Right lobe of liver (tissue), 6 donors: ENCODE results near the gene TMEM179. TPM values are rescaled to one million over a fixed set of nuclear protein-coding genes. Genes with fewer than 3 reads are reported as not detected.

Source experiments
- ATAC-seq, 4 donors: fragments of 200-7000 bp; cut with Tn5 transposase; one replicate each; pipeline ENCODE4 v1.9.1; 2020; ENCODE audit warnings: mild to moderate bottlenecking in 4 of 4, moderate library complexity in 4 of 4
- DNase-seq, 3 donors: peaks; one replicate each; pipeline ENCODE4 v3.0.0-alpha.2; 2020
- H3K27ac ChIP-seq, 3 donors: fragments of 200-600 bp; one replicate each; pipeline ENCODE4 v1.8.0; 2022
- H3K27me3 ChIP-seq, 2 donors: fragments of 200-600 bp; one replicate each; pipeline ENCODE4 v1.8.0; 2022
- H3K36me3 ChIP-seq, 4 donors: fragments of 200-600 bp; sonication (generic) in 1 of 4; one replicate each; pipeline versions ENCODE4 v1.5.1 to v1.8.0; 2017 to 2022; ENCODE audit warnings: control low read depth in 1 of 4
- H3K4me1 ChIP-seq, 4 donors: fragments of 200-600 bp; sonication (generic) in 1 of 4; one replicate each; pipeline versions ENCODE4 v1.5.1 to v1.8.0; 2017 to 2022; ENCODE audit warnings: control low read depth in 1 of 4
- H3K4me3 ChIP-seq, 3 donors: fragments of 200-600 bp; one replicate each; pipeline ENCODE4 v1.8.0; 2022
- H3K9me3 ChIP-seq, 4 donors: fragments of 200-600 bp; sonication (generic) in 1 of 4; one replicate each; pipeline versions ENCODE4 v1.5.1 to v1.8.0; 2017 to 2022; ENCODE audit warnings: control low read depth in 1 of 4
- CTCF ChIP-seq, 4 donors: fragments of 200-600 bp in 3 of 4; fragments of 450-650 bp in 1 of 4; IDR thresholded peaks; one replicate each; pipeline versions ENCODE4 v1.5.1 to v1.8.0; 2016 to 2022; ENCODE audit warnings: antibody characterized with exemption in 4 of 4, mild to moderate bottlenecking in 2 of 4
- POLR2A ChIP-seq: fragments of 450-650 bp; IDR thresholded peaks from one replicate; pipeline ENCODE4 v1.6.1; 2017; ENCODE audit warnings: antibody characterized with exemption, mild to moderate bottlenecking
- WGBS: methylation state at CpG from one replicate; pipeline ENCODE4 v1.1.6; 2018; ENCODE audit warnings: low coverage, low lambda C conversion rate; ENCODE audit not compliant: insufficient coverage; ENCODE audit errors: missing lambda C conversion rate; 5-methylcytosine and 5-hydroxymethylcytosine counted together
- intact Hi-C, 2 donors: fragments of 100-400 bp; cut with DNase I; formaldehyde crosslinking; loops; one replicate each; pipeline versions ENCODE4 v1.11.2 to v1.14.1; 2022
- total RNA-seq, 6 experiments: library from RNA; depleted of rRNA in 2 of 6; stranded (reverse); fragments of >200 nt in 2 of 6; fragmentation: NEBNext Ultra II Directional in 3 of 6; extraction: Animal tissue kit (Norgen Biotek cat#: 25700) in 3 of 6; gene quantifications; one replicate each; pipeline versions ENCODE4 v1.1.0 to v1.2.4, GENCODE V29; 2016 to 2023
- donor health status: DM: no; HTN: yes; CAD: no.
- donor health status: DM: no; HTN: no; CAD: no.
- donor health status: DM: no; HTN: no; CAD: no.
- donor health status: DM: no; HTN: yes; CAD: no.
- donor health status: DM: no; HTN: yes; CAD: no.

Gene TMEM179
- total RNA-seq, 6 experiments from 2014 or later, result 0.17 to 0.18 TPM; not detected in 4

- ATAC-seq (no peak), DNase-seq (peak in 1 of 3 donors; percentile 23)
- Histone ChIP-seq H3K9me3 (no peaks in the 10 kb centered on the region), H3K4me1 (no peaks in the 10 kb centered on the region), H3K36me3 (no peaks in the 10 kb centered on the region), H3K27me3 (no peaks in the 10 kb centered on the region), H3K27ac (no peak overlapping the region), H3K4me3 (no peak overlapping the region)
- WGBS, result 64% methylated on average over 3 of the region's 3 CpGs
- intact Hi-C loops, result no loop called here
- TF ChIP-seq CTCF (IDR thresholded peaks at IDR 0.05), result no peak
- no peak for TF ChIP-seq POLR2A
These were observed 12.3 kb downstream of the TMEM179 start for GRCh38 chr14:104592292-104592672.

- ATAC-seq (no peak), DNase-seq (peak in 1 of 3 donors; percentile 48)
- TF ChIP-seq POLR2A (no peak), CTCF (IDR thresholded peaks at IDR 0.05) (no peak)
- no peak overlapping the region for H3K27ac ChIP-seq
- H3K4me1 ChIP-seq, result no peaks in the 10 kb centered on the region
- no peaks in the 10 kb centered on the region for H3K9me3 ChIP-seq
- no peak overlapping the region for H3K4me3 ChIP-seq
- WGBS, result 68% methylated on average over 7 of the region's 26 CpGs
- H3K27me3 ChIP-seq, result no peaks in the 10 kb centered on the region
- H3K36me3 ChIP-seq, result no peaks in the 10 kb centered on the region
- intact Hi-C loops, result no loop called here
These were observed 12.9 kb downstream of the TMEM179 start for GRCh38 chr14:104591506-104592291.

- Histone ChIP-seq H3K4me3 (no peak overlapping the region), H3K9me3 (no peaks in the 10 kb centered on the region), H3K4me1 (no peaks in the 10 kb centered on the region), H3K36me3 (no peaks in the 10 kb centered on the region), H3K27ac (no peak overlapping the region), H3K27me3 (no peaks in the 10 kb centered on the region)
- WGBS, result no CpG with 5 or more reads among the region's 7 CpGs
- DNase-seq, result no peak
- intact Hi-C loops, result no loop called here
- ATAC-seq, result no peak
- no peak for TF ChIP-seq POLR2A
- no peak for TF ChIP-seq CTCF (IDR thresholded peaks at IDR 0.05)
These were observed 13.5 kb downstream of the TMEM179 start for GRCh38 chr14:104591031-104591430.

- 60% methylated on average over 10 of the region's 23 CpGs for WGBS
- no peak for DNase-seq
These were observed 14.2 kb downstream of the TMEM179 start for GRCh38 chr14:104590240-104590965.

More at GRCh38 chr14:104590240-104590965, 14.2 kb downstream of the TMEM179 start:
- intact Hi-C loops, result no loop called here
- no peak for TF ChIP-seq CTCF (IDR thresholded peaks at IDR 0.05)
- no peak for TF ChIP-seq POLR2A
- H3K27ac ChIP-seq, result no peak overlapping the region
- ATAC-seq, result no peak
- no peaks in the 10 kb centered on the region for H3K9me3 ChIP-seq
- H3K27me3 ChIP-seq, result no peaks in the 10 kb centered on the region
- no peaks in the 10 kb centered on the region for H3K36me3 ChIP-seq
- H3K4me3 ChIP-seq, result no peak overlapping the region
- no peaks in the 10 kb centered on the region for H3K4me1 ChIP-seq
